ENCODE data around the gene TANC1.

DNA sequence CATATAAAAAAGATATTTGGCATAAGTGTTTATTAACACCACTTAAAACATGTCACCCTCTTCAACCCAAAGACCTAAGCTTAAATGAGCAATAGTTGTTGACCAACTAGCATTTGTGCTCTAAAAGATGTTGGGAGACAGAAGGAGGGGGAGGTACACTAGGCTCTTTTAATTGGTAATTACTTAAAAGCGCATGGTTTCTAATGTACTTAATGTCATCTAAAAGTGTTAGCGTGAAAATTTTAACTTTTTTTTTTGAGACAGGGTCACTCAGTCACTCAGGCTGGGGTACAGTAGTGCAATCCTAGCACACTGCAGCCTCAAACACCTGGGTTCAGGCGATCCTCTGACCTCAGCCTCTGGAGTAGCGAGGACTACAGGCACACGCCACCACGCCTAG is 312.6 kb downstream of the TANC1 start:
- TF ChIP-seq, protein P1, sequence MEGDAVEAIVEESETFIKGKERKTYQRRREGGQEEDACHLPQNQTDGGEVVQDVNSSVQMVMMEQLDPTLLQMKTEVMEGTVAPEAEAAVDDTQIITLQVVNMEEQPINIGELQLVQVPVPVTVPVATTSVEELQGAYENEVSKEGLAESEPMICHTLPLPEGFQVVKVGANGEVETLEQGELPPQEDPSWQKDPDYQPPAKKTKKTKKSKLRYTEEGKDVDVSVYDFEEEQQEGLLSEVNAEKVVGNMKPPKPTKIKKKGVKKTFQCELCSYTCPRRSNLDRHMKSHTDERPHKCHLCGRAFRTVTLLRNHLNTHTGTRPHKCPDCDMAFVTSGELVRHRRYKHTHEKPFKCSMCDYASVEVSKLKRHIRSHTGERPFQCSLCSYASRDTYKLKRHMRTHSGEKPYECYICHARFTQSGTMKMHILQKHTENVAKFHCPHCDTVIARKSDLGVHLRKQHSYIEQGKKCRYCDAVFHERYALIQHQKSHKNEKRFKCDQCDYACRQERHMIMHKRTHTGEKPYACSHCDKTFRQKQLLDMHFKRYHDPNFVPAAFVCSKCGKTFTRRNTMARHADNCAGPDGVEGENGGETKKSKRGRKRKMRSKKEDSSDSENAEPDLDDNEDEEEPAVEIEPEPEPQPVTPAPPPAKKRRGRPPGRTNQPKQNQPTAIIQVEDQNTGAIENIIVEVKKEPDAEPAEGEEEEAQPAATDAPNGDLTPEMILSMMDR (conservative IDR thresholded peaks at IDR 0.05 in 1 of 2, IDR thresholded peaks at IDR 0.05 in 1 of 2; ENCODE audit: extremely low read depth in 1 of 2, insufficient read depth in 1 of 2, low read depth in 1 of 2, low read length in 2 of 2), result no peak
- no peak for TF ChIP-seq EZH2 (IDR thresholded peaks at IDR 0.05; ENCODE audit: borderline replicate concordance, low read length)
